GM12892 (cell line): Measurements from ENCODE around the gene POU5F2. TPM values are rescaled to one million over a fixed set of nuclear protein-coding genes. Genes with fewer than 3 reads are reported as not detected.

Experiments used
- DNase-seq: peaks from one replicate; pipeline ENCODE4 v3.0.0; 2011; ENCODE audit not compliant: insufficient read length
- FAIRE-seq: peaks from 2 replicates; lab custom pipeline; 2011; peaks lifted over from hg19 to GRCh38; lab: Jason Lieb, UNC
- POLR2A ChIP-seq: IDR thresholded peaks from 2 replicates; pipeline ENCODE4 v1.6.1; 2011; ENCODE audit warnings: low read depth, low read length, control low read depth
- POLR2AphosphoS5 ChIP-seq: IDR thresholded peaks from 2 replicates; pipeline ENCODE4 v1.6.1; 2011; ENCODE audit warnings: low read depth, low read length, control low read depth
- TAF1 ChIP-seq: IDR thresholded peaks from 2 replicates; pipeline ENCODE4 v1.6.1; 2011; ENCODE audit warnings: low read depth, mild to moderate bottlenecking, control low read depth, low read length, borderline replicate concordance
- polyA plus RNA-seq: library from polyadenylated mRNA; unstranded; fragments of >200 nt; gene quantifications from one replicate; pipeline ENCODE4 v1.2.1, GENCODE V29; 2012; ENCODE audit warnings: missing spikeins, inconsistent platforms; ENCODE audit not compliant: missing spikeins

The POU5F2 gene
- polyA plus RNA-seq, result 0.25 TPM

- TF ChIP-seq POLR2A (no peak), POLR2AphosphoS5 (no peak), TAF1 (no peak)
- DNase-seq (no peak), FAIRE-seq (no peak)
Observed at GRCh38 chr5:93741136-93741811, at the start of gene POU5F2. Gene POU5F2 (minus strand): TSS chr5:93741600. CDS start chr5:93741563, 37 bp downstream.

GRCh38 chr5:93790401-93790800, 49.0 kb upstream of the POU5F2 start:
- no peak for FAIRE-seq
- no peak for DNase-seq
- no peak for TF ChIP-seq POLR2A
- no peak for TF ChIP-seq POLR2AphosphoS5
- no peak for TF ChIP-seq TAF1

DNA sequence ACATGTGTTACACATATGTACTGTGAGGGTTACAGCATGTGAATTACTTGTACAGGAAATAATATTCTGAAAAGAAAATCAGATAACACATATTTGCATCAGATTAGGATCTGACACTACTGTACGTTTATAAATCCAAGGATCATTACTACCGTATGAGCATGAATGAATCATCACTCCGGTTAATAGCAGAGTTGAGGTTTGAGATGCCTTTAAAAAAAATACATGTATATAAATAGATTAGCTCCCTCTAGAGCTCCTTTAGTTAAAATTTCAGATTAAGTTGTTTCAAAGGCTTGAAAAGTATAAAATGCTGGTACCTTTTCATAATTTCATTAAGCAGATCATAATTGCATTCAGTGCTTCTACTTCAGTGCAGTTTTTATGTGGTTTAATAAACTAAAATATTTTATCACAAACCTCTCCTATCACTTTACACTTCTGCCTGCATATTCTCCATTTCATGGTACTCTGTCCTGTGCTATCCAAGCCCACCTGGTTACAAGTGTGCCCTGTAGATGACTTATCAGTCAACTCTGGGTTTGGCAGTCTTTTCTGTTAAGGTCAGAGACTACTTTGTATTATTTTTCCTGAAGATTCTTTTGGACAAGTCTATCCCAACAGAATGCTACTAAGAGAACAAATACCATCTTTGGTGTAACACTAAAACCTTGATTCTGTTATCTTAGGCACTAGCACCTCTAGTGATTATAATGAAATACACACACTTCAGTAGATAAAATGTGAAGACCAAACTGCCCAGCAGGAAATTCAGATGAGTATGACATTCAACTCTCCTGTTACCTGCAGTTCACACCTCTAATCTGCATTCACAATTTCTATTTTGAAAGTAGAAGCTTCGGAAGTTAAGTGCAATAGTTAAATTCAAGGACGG, 48.0 kb upstream of the POU5F2 start:
- no peak for DNase-seq
- no peak for FAIRE-seq
- TF ChIP-seq TAF1, result no peak
- TF ChIP-seq POLR2A, result no peak
- no peak for TF ChIP-seq POLR2AphosphoS5

DNA sequence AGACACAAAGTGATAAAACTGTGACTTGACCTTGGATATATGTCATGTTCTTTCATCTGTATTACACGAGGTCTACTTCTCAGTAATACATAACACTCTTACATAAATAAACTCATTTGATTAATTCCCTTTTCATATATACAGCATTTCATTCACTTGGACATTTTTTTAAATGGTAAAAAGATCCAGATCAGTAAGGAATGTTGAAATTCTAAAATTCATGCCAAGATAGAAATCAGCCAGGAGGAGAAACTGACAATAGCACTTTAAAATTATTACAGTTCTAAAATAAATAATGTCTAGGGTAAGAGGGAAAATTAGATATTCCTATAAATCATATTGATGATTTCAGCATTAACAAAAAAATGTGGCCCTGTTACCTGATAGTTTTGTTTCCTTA, 46.2 kb upstream of the POU5F2 start:
- FAIRE-seq (no peak), DNase-seq (no peak)
- TF ChIP-seq POLR2AphosphoS5 (no peak), TAF1 (no peak), POLR2A (no peak)

DNA sequence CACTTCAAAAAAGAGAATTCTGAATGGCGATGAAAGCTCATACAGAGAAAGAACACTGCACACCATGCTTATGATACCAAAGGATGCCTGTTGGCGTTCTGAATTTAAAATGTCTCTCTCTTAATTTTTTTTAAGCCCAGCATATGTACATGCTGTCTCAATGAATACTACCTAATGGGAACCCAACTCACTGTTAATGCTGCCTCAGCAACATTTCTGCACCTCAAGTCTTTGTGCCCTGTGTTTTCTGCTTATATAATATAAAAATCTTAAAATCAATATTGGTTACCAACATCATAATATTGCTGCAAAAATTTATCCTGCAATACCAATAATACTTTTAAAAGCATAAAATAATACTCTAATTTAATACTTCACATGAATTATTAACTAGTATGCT, 44.1 kb upstream of the POU5F2 start:
- DNase-seq, result no peak
- TF ChIP-seq TAF1, result no peak
- TF ChIP-seq POLR2AphosphoS5, result no peak
- no peak for TF ChIP-seq POLR2A
- no peak for FAIRE-seq

DNA sequence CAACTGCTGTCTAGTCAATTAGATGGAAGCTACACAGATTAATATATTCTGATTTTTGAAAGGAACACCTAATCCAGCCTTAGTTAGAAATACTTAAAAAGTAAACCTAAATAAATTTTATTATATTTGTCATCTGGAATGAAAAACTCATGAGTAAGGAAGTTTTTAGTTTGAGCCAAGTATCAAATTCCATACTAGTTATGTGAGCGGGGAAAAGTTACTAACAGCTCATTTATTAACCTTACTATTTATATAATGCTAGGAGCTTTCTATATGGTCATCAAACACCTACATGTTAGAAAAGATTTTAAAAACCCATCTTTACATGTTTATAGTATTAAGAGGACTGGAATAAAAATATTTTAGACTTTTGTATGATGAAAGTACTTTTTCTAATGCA, 41.6 kb upstream of the POU5F2 start:
- no peak for DNase-seq
- TF ChIP-seq TAF1 (no peak), POLR2A (no peak), POLR2AphosphoS5 (no peak)
- no peak for FAIRE-seq

- TF ChIP-seq TAF1 (no peak), POLR2A (no peak), POLR2AphosphoS5 (no peak)
- DNase-seq (no peak), FAIRE-seq (no peak)
Observed at GRCh38 chr5:93777620-93778019, 36.2 kb upstream of the POU5F2 start.

DNA sequence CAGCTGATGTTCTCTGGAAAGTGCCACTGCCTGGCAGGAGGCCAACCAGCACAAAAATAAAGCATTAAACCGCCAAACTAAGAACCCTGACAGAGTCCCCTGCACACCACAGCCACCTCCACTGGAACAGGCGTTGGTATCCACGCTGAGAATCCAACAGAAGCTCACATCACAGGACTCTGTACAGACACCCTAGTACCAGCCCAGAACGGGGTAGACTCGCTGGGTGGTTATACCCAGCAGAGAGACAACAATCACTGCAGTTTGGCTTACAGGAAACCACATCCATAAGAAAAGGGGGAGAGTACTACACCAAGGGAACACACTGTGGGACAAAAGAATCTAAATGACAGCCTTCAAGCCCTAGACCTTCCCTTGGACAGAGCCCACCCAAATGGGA, 15.0 kb upstream of the POU5F2 start:
- DNase-seq (no peak), FAIRE-seq (no peak)
- TF ChIP-seq POLR2AphosphoS5 (no peak), POLR2A (no peak), TAF1 (no peak)

GRCh38 chr5:93755716-93756115, 14.3 kb upstream of the POU5F2 start:
- TF ChIP-seq TAF1, result no peak
- TF ChIP-seq POLR2AphosphoS5, result no peak
- TF ChIP-seq POLR2A, result no peak
- FAIRE-seq (no peak), DNase-seq (no peak)

DNA sequence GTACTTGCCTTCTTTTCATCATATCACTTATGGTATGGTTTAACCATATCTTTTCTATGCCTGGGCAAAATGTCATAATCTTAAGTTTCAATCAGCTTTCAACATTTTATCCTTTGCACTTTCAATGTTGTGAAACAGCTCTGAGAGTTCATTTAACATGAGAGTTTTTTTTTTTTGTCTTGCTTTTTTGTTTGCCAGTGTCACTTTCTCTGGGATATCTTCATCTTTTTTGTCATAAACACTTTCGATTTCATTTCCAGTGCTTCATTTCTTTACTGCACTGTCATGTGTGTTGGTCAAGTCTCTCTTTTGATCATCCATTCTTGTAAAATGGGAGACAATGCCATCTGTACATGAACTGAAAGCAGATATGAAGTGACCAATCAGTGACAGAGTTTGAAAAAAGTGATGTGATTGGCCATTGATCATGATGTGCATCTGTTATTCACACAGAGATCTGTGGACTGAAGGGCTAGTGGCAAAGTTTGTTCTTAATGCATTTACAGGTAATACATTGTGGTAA, 7.5 kb upstream of the POU5F2 start:
- no peak for FAIRE-seq
- DNase-seq, result no peak
- no peak for TF ChIP-seq TAF1
- TF ChIP-seq POLR2AphosphoS5, result no peak
- TF ChIP-seq POLR2A, result no peak

- FAIRE-seq, result no peak
Observed at GRCh38 chr5:93746406-93747056, 5.1 kb upstream of the POU5F2 start.

More at GRCh38 chr5:93746406-93747056, 5.1 kb upstream of the POU5F2 start:
- no peak for DNase-seq
- TF ChIP-seq POLR2AphosphoS5 (no peak), TAF1 (no peak), POLR2A (no peak)
